Renal cortex interstitium (tissue), 11 donors: ENCODE data around the gene EYA2. TPM values are rescaled to one million over a fixed set of nuclear protein-coding genes. Genes with fewer than 3 reads are reported as not detected.

Experiments used
- DNase-seq, 11 donors: peaks; one replicate each; pipeline ENCODE4 v3.0.0-alpha.2; 2013; ENCODE audit warnings: low read depth in 9 of 11, low spot score in 4 of 11; ENCODE audit errors: extremely low read depth in 1 of 11
- polyA plus RNA-seq, 3 donors: library from polyadenylated mRNA; unstranded; fragments of 120-200 nt; gene quantifications; one replicate each; pipeline ENCODE4 v1.2.1, GENCODE V29; 2013; ENCODE audit not compliant: insufficient read length in 3 of 3

EYA2 gene
- polyA plus RNA-seq, 3 donors: 0.40 to 0.95 (median 0.56) TPM

GRCh38 chr20:46964618-46965455 is 70.2 kb downstream of the EYA2 start:
- DNase-seq: no peak

GRCh38 chr20:46965477-46965876 is 70.8 kb downstream of the EYA2 start:
- no peak for DNase-seq

- DNase-seq: no peak
Observed at GRCh38 chr20:46967646-46968045, 73.0 kb downstream of the EYA2 start.

DNA sequence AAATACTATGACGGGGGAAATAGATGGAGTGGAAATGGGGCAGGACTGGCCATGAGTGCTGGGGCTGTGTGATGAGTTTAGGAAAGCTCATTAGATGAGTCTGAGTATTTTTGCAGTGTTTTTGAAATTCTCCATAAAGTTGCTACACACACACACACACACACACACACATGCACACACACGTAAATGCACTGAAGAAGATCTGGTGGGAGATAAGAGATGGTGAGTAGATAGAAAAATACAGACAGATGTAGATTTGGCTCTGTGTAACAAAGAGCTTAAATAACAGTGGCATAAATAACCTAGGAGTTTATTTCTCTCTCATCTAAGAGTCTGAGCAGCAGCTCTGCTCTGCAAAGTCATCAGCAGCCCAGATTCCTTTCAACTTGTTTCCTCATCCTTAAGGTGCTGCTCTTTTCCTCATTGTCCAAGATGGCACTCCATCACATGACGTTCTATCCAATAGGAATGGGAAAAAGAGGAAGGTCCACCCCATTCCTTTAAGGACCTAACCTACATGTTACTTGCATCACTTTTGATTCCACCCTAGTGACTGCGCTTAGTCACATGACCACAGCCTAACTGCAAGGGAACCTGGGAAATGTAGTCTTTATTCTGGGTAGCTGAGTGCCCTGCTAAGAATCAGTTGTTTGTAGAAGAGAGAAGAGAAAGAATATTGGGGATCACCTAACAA is 76.4 kb downstream of the EYA2 start:
- DNase-seq: no peak

DNA sequence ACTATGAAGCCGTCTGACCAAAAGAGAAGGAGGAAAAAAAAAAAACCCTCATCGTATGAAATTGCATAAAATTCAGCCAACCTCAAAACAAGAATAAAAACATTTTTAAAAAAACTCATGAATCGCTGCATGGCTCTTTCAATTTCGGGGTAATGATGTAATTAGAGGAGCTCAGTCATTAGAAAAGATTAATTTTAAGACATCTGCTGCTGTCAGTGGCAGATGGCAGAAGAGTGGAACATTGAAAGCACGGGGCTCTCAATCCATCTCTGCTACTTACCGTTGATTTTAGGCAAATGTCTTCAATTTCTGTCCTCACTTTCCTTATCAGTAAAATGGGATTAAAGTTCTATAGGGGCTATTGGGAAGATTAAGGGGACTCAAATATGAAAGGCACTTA is 79.1 kb downstream of the EYA2 start:
- DNase-seq: no peak

- no peak for DNase-seq
Observed at GRCh38 chr20:46974669-46975434, 80.2 kb downstream of the EYA2 start.

DNA sequence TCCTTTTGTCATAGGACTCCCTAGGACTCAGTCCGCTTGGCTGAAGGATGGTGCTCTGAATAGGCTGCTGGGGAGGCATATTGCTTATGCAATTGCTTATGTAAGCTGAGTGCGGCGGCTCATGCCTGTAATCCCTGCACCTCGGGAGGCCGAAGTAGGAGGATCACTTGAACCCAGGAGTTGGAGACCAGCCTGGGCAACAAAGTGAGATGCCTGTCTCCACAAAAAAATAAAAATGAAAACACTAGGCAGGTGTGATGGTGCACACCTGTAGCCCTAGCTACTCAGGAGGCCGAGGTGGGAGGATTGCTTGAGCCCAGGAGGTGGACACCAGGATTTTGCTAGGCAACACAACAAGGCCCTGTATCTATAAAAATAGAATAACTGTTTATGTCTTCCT is 81.3 kb downstream of the EYA2 start:
- DNase-seq: no peak

DNA sequence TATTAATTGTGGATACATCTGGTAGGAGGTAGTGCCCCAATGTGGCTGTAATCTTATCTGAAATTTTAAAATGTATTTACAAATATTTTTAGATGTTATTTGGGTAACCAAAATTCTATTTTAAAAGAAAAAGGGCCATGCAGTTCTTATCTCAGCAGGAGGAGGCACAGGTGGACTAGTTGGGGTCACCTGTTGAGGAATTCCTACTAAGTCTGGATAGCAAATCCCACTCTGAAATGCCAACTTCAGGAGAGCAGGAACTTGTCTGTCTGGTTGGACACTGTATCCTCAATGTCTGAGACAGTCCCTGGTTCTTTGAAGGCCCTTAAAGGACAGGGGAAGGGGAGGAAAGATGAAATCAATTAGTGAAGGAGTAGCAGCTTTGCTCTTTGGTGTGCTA is 82.6 kb downstream of the EYA2 start:
- DNase-seq: no peak

GRCh38 chr20:46977909-46978588 is 83.4 kb downstream of the EYA2 start:
- no peak for DNase-seq

DNA sequence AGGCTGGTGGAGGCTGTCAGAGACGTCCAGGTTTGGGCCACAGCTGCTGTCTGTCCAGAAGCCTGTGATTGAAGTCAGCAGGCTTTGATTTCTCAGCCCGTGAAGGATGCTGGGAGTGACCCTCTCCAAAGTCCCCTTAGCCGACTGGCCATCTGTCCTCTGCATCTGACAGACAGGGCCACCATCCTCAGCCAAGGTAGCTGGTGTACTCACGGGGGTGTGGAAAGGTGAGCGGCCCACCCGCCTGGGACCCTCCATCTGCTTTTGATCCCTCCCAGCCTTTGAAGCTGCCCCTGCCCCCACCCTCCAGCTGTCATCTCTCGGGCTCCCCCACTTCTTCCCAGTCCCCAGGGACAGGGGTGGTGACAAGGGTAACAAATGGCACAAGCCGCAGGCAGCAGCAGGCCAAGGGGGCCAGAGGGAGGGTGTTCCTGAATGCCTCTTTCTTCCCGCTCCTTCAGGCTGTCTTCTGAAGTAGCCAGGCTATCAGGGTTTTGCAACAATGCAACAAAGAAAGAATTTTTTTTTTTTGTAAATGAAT is 84.4 kb downstream of the EYA2 start:
- DNase-seq: no peak

DNA sequence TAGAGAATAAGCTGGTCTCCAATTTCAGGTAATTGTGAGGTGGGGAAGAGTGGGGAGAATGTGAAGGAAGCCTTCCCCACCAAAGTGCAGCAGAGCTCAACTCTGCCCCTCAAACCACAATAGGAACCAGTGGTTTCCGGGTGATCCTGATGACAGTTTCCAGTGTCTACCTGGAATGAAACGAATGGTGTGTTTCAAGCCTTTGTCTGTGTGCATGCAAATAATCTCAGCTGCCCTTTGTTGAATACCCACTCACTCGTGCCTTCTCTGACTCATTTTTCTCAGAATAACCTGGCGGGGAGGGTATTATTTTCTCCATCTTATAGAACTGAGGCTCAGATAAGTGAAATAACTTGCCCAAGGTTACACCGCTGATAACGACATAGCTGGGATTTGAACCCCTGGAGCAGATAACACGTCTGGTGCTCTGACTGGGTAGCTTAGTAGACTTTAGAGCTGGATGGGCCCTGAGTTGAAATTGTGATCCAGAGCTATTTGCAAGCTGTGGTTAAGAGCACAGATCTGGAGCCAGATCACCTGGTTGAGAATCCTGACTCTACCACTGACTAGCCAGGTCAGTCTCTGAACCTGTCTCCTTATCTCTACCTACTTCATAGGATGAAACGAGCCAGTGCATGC is 85.1 kb downstream of the EYA2 start:
- DNase-seq: no peak

DNA sequence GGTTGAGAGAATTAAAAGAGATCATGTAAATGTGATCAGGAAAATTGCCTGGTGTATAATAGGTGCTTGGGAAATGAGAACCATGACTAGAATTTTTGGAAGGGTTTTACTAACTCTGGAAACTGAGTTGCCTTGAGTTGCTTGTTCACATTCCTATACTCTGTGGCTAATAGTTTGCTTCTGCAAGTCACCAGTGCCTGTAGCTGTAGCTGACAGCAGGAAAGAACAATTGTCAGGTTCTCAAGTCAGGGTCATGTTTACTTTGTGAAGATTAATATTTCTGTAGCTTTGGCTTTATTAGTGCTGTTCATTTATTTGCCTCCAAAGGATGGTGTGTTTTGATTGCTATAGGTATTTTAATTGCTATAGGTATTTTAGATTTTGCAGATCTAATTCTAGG is 86.5 kb downstream of the EYA2 start:
- no peak for DNase-seq

DNA sequence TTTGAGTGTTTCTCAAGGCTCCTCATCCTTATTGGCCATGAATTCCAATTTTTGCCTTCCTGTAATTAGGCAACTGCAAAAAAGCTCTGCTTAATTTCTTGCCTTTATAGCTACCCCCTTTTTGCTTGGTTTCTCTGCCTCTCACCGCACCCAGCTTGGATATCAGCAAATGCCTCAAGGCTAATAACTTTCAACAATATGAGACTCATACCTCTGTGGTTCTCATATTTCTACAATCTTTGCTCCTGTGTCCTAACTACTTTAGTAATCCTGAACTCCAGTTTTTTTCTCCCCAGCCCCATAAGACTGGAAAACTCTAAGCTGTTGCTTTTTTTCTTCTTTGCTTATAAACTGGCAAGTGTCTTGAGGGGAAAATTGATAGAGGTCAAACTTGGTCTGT is 88.8 kb downstream of the EYA2 start:
- DNase-seq: no peak

DNA sequence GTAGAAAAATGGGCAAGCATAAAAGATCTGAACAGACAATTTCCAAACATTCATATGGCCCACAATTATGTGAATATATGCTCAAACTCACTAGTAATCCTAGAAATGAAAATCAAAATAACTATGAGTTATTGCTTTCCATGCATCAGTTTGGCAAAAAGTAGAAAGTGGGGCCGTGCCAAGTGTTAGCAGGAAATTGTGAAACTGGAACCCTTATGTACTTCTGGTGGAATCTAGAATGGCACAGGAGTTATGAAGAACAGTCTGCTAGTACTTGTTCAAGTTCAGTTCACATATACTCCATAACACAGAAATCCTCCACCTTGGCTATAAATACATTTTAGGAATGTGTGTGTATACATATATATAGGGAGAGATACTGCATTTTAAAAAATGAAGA is 89.8 kb downstream of the EYA2 start:
- no peak for DNase-seq

DNA sequence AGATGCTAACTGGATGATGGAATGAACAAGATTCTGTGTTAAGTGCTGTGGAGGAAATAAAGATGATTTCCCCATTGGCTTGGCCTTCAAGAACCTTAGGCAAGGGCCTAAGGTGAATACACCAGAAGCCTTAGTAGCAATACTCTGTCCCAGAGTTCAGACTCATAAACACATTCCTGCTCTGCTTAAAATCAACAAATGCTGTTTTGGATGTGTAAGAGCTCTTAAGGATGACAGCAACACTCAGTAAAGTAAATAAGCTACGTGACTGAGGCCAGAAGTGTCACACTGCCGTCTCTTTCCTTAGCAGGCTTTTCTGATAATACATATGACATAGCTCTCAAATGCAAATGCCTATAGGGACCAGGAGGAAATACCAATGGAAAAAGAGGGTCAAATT is 90.6 kb downstream of the EYA2 start:
- DNase-seq: no peak

DNA sequence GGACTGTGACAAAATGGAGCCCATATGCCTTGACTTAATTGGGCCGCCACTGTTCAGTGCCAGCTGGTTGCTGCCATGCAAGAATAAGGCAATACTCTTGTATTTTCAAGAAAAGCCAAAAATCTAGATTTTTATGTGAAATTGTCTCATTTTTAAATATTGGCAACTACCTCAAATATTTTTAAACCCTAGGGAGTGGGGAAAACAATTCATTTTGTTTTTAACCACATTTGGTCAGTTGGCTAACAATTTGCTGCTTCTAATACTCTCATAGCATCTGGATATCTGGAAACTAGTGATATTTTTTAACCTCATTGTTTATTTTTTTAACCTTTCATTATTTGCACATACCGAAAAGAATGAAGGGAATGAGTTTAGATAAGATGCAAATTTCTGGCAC is 91.0 kb downstream of the EYA2 start:
- no peak for DNase-seq

DNA sequence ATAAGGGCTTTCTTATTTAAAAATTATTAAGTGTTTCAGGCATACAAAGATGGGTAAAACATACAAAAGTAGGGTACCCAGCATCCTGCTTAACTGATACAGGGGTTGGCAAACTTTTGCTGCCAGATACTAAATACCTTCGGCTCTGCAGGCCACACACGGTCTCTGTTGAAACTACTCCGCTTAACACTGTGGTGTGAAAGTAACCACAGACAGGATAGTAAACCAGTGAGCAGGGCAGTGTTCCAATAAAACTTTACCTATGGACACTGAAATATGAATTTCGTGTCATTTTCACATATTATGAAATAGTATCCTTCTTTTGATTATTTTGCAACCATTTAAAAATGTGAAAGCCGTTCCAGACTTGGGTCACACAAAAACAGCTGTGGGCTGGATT is 92.4 kb downstream of the EYA2 start:
- no peak for DNase-seq

DNA sequence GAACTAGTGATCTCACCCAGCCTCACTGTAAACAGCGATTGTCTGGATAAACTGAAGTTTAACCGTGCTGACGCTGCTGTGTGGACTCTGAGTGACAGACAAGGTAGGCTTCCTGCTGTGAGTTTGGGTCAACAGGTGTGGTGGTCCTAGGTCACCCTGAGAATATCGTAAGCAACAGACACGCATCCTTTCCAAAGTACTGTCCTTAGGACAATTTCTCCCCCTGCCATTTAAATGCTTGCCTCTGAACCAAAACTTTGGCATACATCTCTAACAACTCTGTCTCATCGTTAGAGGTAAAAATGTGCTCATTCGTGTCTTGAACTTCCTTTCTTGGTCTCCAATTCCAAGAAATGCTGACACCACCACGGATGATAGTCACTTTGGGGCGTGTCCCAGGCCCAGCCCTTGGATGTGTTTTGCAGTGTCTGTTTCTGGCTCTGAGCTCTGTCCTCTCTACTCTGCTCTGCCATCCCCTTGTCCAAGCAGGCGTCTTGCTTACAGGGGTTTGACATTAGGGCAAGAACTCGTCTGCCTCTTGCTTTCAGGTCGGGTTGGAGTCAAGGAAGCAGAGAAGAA is 95.5 kb downstream of the EYA2 start:
- no peak for DNase-seq
